Activated CD8-positive, alpha-beta memory T cell treated with anti-CD3 and anti-CD28 coated beads, Interleukin-2, amount 50 U/mL, for 1 hour (primary cell): ENCODE results near the gene TOMM20.
"Not testable (repeated sequence)": the region's sequence is repeated elsewhere in the genome, so short reads cannot be mapped to it uniquely, and the experiment has no call there.

Source experiments
- DNase-seq: peaks from one replicate; pipeline ENCODE4 v3.0.0-alpha.2; 2020; ENCODE audit errors: extremely low read depth

TOMM20 gene

GRCh38 chr1:235102259-235102582 lies 26.4 kb downstream of the TOMM20 start:
- no peak for DNase-seq

GRCh38 chr1:235101558-235102258 lies 26.9 kb downstream of the TOMM20 start:
- DNase-seq, result no peak

GRCh38 chr1:235100194-235100772 lies 28.4 kb downstream of the TOMM20 start:
- DNase-seq, result no peak

GRCh38 chr1:235098991-235099390 lies 29.6 kb downstream of the TOMM20 start:
- DNase-seq, result no peak

- DNase-seq, result no peak
These were observed 30.1 kb downstream of the TOMM20 start for GRCh38 chr1:235098547-235098946.

GRCh38 chr1:235097501-235097900 lies 31.1 kb downstream of the TOMM20 start:
- DNase-seq, result not testable (repeated sequence)

- DNase-seq, result no peak
These were observed 32.6 kb downstream of the TOMM20 start for GRCh38 chr1:235095938-235096562.

GRCh38 chr1:235093696-235094592 lies 34.7 kb downstream of the TOMM20 start:
- no peak for DNase-seq

- no peak for DNase-seq
These were observed 35.5 kb downstream of the TOMM20 start for GRCh38 chr1:235093013-235093695.

- not testable (repeated sequence) for DNase-seq
These were observed 36.2 kb downstream of the TOMM20 start for GRCh38 chr1:235092415-235092814.

- DNase-seq, result not testable (repeated sequence)
These were observed 36.6 kb downstream of the TOMM20 start for GRCh38 chr1:235092045-235092406.

GRCh38 chr1:235091319-235092044 lies 37.2 kb downstream of the TOMM20 start:
- DNase-seq, result not testable (repeated sequence)

GRCh38 chr1:235090406-235091069 lies 38.1 kb downstream of the TOMM20 start:
- no peak for DNase-seq

- no peak for DNase-seq
These were observed 39.7 kb downstream of the TOMM20 start for GRCh38 chr1:235088907-235089306.

- no peak for DNase-seq
These were observed 40.2 kb downstream of the TOMM20 start for GRCh38 chr1:235088430-235088829.

GRCh38 chr1:235087906-235088305 lies 40.7 kb downstream of the TOMM20 start:
- DNase-seq, result no peak

- DNase-seq, result not testable (repeated sequence)
These were observed 43.1 kb downstream of the TOMM20 start for GRCh38 chr1:235085411-235086117.

GRCh38 chr1:235080788-235081187 lies 47.8 kb downstream of the TOMM20 start:
- not testable (repeated sequence) for DNase-seq

- not testable (repeated sequence) for DNase-seq
These were observed 48.4 kb downstream of the TOMM20 start for GRCh38 chr1:235080297-235080657.
